K562 (cell line): ENCODE data around the gene WDR20. TPM values are rescaled to one million over a fixed set of nuclear protein-coding genes. Genes with fewer than 3 reads are reported as not detected.
"Not testable (repeated sequence)": the region's sequence is repeated elsewhere in the genome, so short reads cannot be mapped to it uniquely, and the experiment has no call there.

Source experiments
- ATAC-seq: fragments of 200-7000 bp; cut with Tn5 transposase; 3 replicates; pipeline ENCODE4 v1.9.1; 2020; ENCODE audit warnings: moderate library complexity
- BruUV-seq: library from RNA; stranded (reverse); fragments of 400-500 nt; replicated peaks from 2 replicates; lab custom pipeline; 2021; lab: Mats Ljungman, UMichigan
- CTCF ChIA-PET: fragments of 300-600 bp; formaldehyde crosslinking; extraction: SDS; loops from one replicate; lab custom pipeline; 2021; ENCODE audit warnings: low intra/inter-chr PET ratio; lab: Yijun Ruan, JAX
- POLR2A ChIA-PET: fragments of 300-600, 350-650 bp; sonication (Branson Sonifier 250); formaldehyde crosslinking; extraction: SDS; loops from one replicate; lab custom pipeline; 2021; ENCODE audit warnings: antibody characterized with exemption, inconsistent platforms; lab: Yijun Ruan, JAX
- DNase-seq, 4 experiments: peaks; one replicate each; pipeline versions ENCODE4 v3.0.0 to v3.0.0-alpha.2; 2011 to 2018; ENCODE audit warnings: low spot score in 3 of 4, mixed read lengths in 3 of 4; ENCODE audit errors: extremely low read depth in 1 of 4
- FAIRE-seq: peaks from 2 replicates; lab custom pipeline; 2011; peaks lifted over from hg19 to GRCh38; lab: Jason Lieb, UNC
- H2AFZ ChIP-seq: 2 replicates; pipeline ENCODE4 v1.6.0; 2011; ENCODE audit warnings: low read depth, low read length, control low read depth, inconsistent platforms
- H3K27ac ChIP-seq: fragments of 200-600 bp; 3 replicates; pipeline ENCODE4 v1.8.0; 2011; ENCODE audit warnings: low read depth, mild to moderate bottlenecking, control low read depth, inconsistent platforms, low read length, moderate library complexity, mixed read lengths; ENCODE audit errors: extremely low read depth
- H3K27me3 ChIP-seq, 2 experiments: fragments of 300-600 bp in 1 of 2; 2 replicates in 1 of 2; 3 replicates in 1 of 2; pipeline versions ENCODE4 v1.6.0 to v1.8.0; 2011; ENCODE audit warnings: inconsistent platforms in 2 of 2, low read length in 2 of 2, mild to moderate bottlenecking in 1 of 2, mixed read lengths in 1 of 2, moderate library complexity in 1 of 2; ENCODE audit not compliant: control insufficient read depth in 2 of 2, insufficient read depth in 2 of 2
- H3K36me3 ChIP-seq: fragments of 300-600 bp; 3 replicates; pipeline ENCODE4 v1.8.0; 2011; ENCODE audit warnings: mild to moderate bottlenecking, low read length, inconsistent platforms; ENCODE audit not compliant: control insufficient read depth, insufficient read depth
- H3K4me1 ChIP-seq, 2 experiments: fragments of 200-600 bp in 1 of 2; replicated peaks in 1 of 2; 2 replicates in 1 of 2; 3 replicates in 1 of 2; pipeline versions ENCODE4 v1.5.1 to v1.8.0; 2011; ENCODE audit warnings: inconsistent platforms in 2 of 2, low read length in 2 of 2, mild to moderate bottlenecking in 1 of 2, mixed read lengths in 1 of 2, moderate library complexity in 1 of 2; ENCODE audit not compliant: control insufficient read depth in 2 of 2, insufficient read depth in 2 of 2
- H3K4me2 ChIP-seq: 2 replicates; pipeline ENCODE4 v1.6.1; 2011; ENCODE audit warnings: low read length, control low read depth, inconsistent platforms, mixed read lengths; ENCODE audit not compliant: insufficient read depth
- H3K4me3 ChIP-seq: fragments of 200-600 bp; sonication (generic), shearing (Covaris generic); 2 replicates; pipeline ENCODE4 v1.5.1; 2016; ENCODE audit warnings: control low read depth, inconsistent platforms
- H3K79me2 ChIP-seq: fragments of 200-600 bp; 3 replicates; pipeline ENCODE4 v1.8.0; 2011; ENCODE audit warnings: low read length, inconsistent platforms; ENCODE audit not compliant: control insufficient read depth, insufficient read depth
- H3K9ac ChIP-seq, 2 experiments: 2 replicates each; pipeline versions ENCODE4 v1.6.0 to v1.6.1; 2011; ENCODE audit warnings: low read depth in 2 of 2, low read length in 2 of 2, control low read depth in 1 of 2, inconsistent platforms in 1 of 2, mild to moderate bottlenecking in 1 of 2, mixed read lengths in 1 of 2; ENCODE audit not compliant: insufficient read depth in 1 of 2
- H3K9me1 ChIP-seq: one replicate; pipeline ENCODE4 v1.6.0; 2011; ENCODE audit warnings: inconsistent platforms, mild to moderate bottlenecking, low read length, moderate library complexity; ENCODE audit not compliant: control insufficient read depth, insufficient read depth
- H3K9me3 ChIP-seq: replicated peaks from 2 replicates; pipeline ENCODE4 v1.5.1; 2011; ENCODE audit warnings: low read depth, low read length, inconsistent platforms; ENCODE audit not compliant: control insufficient read depth, insufficient read depth
- H4K20me1 ChIP-seq: replicated peaks from 2 replicates; pipeline ENCODE4 v1.6.1; 2011; ENCODE audit warnings: low read length, inconsistent platforms, mixed read lengths; ENCODE audit not compliant: control insufficient read depth, insufficient read depth
- MYNN ChIP-seq, 2 experiments: sonication (generic); formaldehyde crosslinking in 1 of 2; IDR thresholded peaks; 2 replicates each; pipeline versions ENCODE4 v1.5.0 to v1.6.1; 2016 to 2020; ENCODE audit warnings: antibody characterized with exemption in 1 of 2, missing genetic modification reagents in 1 of 2
- ZNF23 ChIP-seq: fragments of 250-450 bp; sonication (Bioruptor Pico); IDR thresholded peaks from 2 replicates; pipeline ENCODE4 v1.4.0; 2020; ENCODE audit warnings: mild to moderate bottlenecking
- WGBS: fragments of 100-300 bp; shearing (Covaris generic); methylation state at CpG from one replicate; pipeline ENCODE4 v1.1.6; 2016; ENCODE audit warnings: low coverage, mixed read lengths; ENCODE audit not compliant: insufficient coverage; ENCODE audit errors: missing lambda C conversion rate; 5-methylcytosine and 5-hydroxymethylcytosine counted together
- in situ Hi-C: fragments of 300-500 bp; cut with MboI; formaldehyde crosslinking; loops from 4 replicates; pipeline ENCODE4 v1.15.0; 2018; ENCODE audit warnings: inconsistent platforms, mixed read lengths
- intact Hi-C: fragments of 100-400 bp; cut with micrococcal nuclease; formaldehyde crosslinking; loops from 2 replicates; pipeline ENCODE4 v1.14.2; 2022
- polyA plus RNA-seq, 8 experiments: library from polyadenylated mRNA; depleted of rRNA in 4 of 8; stranded (reverse) in 5 of 8; unstranded in 3 of 8; fragments of >200 nt; fragmentation: Nextera tagmentation in 2 of 8; fragmentation: Illumina TruSeq in 1 of 8; extraction: Ambion mirVana in 2 of 8; extraction: Trizol in 1 of 8; gene quantifications; 2 replicates each; pipeline versions ENCODE4 v1.2.1 to v1.2.3, GENCODE V29; 2011 to 2014; ENCODE audit warnings: inconsistent platforms in 1 of 8, missing spikeins in 1 of 8
- total RNA-seq, 7 experiments: library from RNA; depleted of rRNA in 6 of 7; stranded (reverse); fragments of >200 nt in 6 of 7; fragmentation: Illumina TruSeq in 2 of 7; extraction: Trizol in 2 of 7; gene quantifications; 2 replicates each; pipeline versions ENCODE4 v1.2.1 to v1.2.3, GENCODE V29; 2011 to 2021; ENCODE audit warnings: low replicate concordance in 1 of 7
- TF ChIP-seq, protein P1 (sequence below): sonication (generic); formaldehyde crosslinking; IDR thresholded peaks from 2 replicates; pipeline ENCODE4 v1.8.0; 2023; ENCODE audit warnings: mild to moderate bottlenecking, missing genetic modification reagents

Gene WDR20
- total and polyA plus RNA-seq, 9 of the 15 experiments (the other 6 are each of a cell fraction or from before 2014, with no cell fraction given), result 7.0 to 15.3 (median 11.8) TPM

DNA sequence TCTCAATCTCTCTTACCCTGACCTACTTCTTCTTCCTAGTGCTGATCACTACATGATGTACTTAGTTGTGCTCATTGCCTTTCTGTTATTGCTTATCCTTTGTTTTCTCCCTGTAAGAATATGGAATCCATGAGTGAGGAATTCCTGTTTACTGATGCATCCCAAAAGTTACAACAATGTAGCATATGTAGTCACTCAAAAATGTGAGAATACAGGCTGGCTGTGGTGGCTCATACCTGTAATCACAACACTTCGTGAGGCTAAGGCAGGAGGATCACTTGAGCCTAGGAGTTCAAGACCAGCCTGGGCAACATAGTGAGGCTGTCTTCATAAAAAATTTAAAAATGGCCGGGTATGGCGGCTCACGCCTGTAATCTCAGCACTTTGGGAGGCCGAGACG, 8.0 kb upstream of the WDR20 start (continued):
- TF ChIP-seq, protein P1, sequence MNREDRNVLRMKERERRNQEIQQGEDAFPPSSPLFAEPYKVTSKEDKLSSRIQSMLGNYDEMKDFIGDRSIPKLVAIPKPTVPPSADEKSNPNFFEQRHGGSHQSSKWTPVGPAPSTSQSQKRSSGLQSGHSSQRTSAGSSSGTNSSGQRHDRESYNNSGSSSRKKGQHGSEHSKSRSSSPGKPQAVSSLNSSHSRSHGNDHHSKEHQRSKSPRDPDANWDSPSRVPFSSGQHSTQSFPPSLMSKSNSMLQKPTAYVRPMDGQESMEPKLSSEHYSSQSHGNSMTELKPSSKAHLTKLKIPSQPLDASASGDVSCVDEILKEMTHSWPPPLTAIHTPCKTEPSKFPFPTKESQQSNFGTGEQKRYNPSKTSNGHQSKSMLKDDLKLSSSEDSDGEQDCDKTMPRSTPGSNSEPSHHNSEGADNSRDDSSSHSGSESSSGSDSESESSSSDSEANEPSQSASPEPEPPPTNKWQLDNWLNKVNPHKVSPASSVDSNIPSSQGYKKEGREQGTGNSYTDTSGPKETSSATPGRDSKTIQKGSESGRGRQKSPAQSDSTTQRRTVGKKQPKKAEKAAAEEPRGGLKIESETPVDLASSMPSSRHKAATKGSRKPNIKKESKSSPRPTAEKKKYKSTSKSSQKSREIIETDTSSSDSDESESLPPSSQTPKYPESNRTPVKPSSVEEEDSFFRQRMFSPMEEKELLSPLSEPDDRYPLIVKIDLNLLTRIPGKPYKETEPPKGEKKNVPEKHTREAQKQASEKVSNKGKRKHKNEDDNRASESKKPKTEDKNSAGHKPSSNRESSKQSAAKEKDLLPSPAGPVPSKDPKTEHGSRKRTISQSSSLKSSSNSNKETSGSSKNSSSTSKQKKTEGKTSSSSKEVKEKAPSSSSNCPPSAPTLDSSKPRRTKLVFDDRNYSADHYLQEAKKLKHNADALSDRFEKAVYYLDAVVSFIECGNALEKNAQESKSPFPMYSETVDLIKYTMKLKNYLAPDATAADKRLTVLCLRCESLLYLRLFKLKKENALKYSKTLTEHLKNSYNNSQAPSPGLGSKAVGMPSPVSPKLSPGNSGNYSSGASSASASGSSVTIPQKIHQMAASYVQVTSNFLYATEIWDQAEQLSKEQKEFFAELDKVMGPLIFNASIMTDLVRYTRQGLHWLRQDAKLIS (CRISPR knock-in tag), result no peak
- TF ChIP-seq ZNF23 (CRISPR knock-in tag) (no peak), MYNN (IDR thresholded peaks at IDR 0.05) (no peak), MYNN (CRISPR knock-in tag; IDR thresholded peaks at IDR 0.05) (no peak)

GRCh38 chr14:102134021-102134420, 5.7 kb upstream of the WDR20 start:
- H3K27ac ChIP-seq, H3K36me3 ChIP-seq, H3K9ac ChIP-seq, H3K4me2 ChIP-seq, BruUV-seq, intact Hi-C loops, DNase-seq, H3K4me3 ChIP-seq, POLR2A ChIA-PET, H3K9me1 ChIP-seq, FAIRE-seq, H3K4me1 ChIP-seq, H3K9me3 ChIP-seq, H3K27me3 ChIP-seq, H4K20me1 ChIP-seq, in situ Hi-C loops, ATAC-seq, H2AFZ ChIP-seq: not testable (repeated sequence)
- WGBS, result 98% methylated on average over 6 of the region's 9 CpGs
- CTCF ChIA-PET, result interaction anchor here (0.6 kb wide), 1 partner anchor 320 kb away, joined by 3 read pairs; no protein-coding TSS in a partner anchor
- H3K79me2 ChIP-seq, result peaks cover 10% of the 10 kb centered on the region
